Measurements from ENCODE around the gene MYNN. TPM values are rescaled to one million over a fixed set of nuclear protein-coding genes. Genes with fewer than 3 reads are reported as not detected.
"Not testable (repeated sequence)": the region's sequence is repeated elsewhere in the genome, so short reads cannot be mapped to it uniquely, and the experiment has no call there.

The MYNN gene
- total RNA-seq (10 to 100 TPM; 10.1 to 13.6 (median 12.0) TPM), polyA plus RNA-seq (1 to 10 TPM; 5.9 to 6.7 TPM)
- long read RNA-seq, donor 1, full-length matches to known transcripts, result 18 of 24 reads
- long read RNA-seq, donor 1, partial matches to known transcripts, result 3 of 24 reads
- long read RNA-seq, donor 1, other reads (novel, unspliced or antisense), result 3 of 24 reads
- long read RNA-seq, donor 2, full-length matches to known transcripts, result 10 of 16 reads
- long read RNA-seq, donor 2, partial matches to known transcripts, result 3 of 16 reads
- long read RNA-seq, donor 2, other reads (novel, unspliced or antisense), result 3 of 16 reads
- long read RNA-seq, donor 3, full-length matches to known transcripts, result 53 of 94 reads
- long read RNA-seq, donor 3, partial matches to known transcripts, result 24 of 94 reads
- long read RNA-seq, donor 3, other reads (novel, unspliced or antisense), result 17 of 94 reads

DNA sequence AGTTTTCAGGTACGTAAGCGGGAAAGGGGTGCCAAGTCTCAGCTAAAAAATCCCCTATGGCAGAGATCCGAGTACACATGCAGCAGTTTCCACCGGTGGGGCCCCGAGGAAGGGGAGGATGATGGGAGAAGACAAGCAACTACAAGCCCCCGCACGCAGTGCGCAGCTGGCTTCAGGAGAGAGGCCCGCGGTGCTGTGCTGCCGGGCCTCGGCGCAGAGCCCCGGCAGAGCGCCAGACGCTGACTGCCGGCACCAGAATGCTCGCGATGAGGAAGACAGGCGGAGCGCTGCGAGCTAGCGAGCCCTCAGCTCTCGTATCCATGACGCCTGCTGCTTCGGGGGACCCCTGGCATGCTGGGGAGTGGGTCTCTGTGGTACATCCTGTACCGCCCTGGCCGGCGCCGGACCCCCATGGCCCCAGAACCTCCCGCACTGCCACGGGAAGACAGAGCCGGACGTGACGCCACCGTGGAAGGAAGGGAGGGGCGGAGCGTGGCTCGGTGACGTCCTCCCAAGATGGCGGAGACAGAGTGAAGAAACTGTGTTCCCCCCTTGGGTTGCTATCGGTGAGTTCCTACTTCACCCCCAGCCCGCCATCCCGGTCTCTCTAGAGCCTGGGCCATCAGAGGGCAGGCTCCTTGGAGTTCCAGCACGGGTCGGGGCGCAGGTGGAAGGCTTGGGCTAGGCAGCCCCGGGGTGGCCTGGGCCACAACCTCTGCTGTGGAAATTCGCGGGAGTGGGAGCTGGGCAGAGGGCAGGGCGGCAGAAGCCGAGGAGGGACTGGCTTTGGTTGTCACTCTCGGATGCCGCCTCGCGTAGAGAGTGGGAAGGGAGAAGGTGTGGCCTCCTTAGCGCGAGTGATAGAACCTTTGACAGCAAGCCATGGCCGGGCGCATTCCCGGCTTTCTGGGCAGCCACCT lies at the start of gene MYNN:
Gene MYNN, plus strand, starts transcription at position 500 of the 920 bp plus-strand sequence. CDS start 900 bp downstream, outside the sequence.
- H3K36me3 ChIP-seq, result peaks cover 0 to 41% (median 9%) of the 10 kb centered on the region in 9 donors
- peaks cover 0 to 4% (median 0%) of the 10 kb centered on the region in 11 donors for H3K9me3 ChIP-seq
- no peaks in the 10 kb centered on the region for H3K27me3 ChIP-seq
- DNase-seq (peak; percentile 92 to 94), ATAC-seq (peak; percentile 94 to 97 (median 96))
- intact Hi-C loops (cut with DNase I), result loop anchor here in 4 of 10 donors (5.0 to 10.0 kb wide), 4 partner anchors 194 to 1728 kb away; partner anchors contain the start of gene SEC62 (in 1 of the 4)
- peak within 1 kb of the TSS; percentile 67 to 94 (median 87) for H3K4me3 ChIP-seq
- TF ChIP-seq, protein P1, sequence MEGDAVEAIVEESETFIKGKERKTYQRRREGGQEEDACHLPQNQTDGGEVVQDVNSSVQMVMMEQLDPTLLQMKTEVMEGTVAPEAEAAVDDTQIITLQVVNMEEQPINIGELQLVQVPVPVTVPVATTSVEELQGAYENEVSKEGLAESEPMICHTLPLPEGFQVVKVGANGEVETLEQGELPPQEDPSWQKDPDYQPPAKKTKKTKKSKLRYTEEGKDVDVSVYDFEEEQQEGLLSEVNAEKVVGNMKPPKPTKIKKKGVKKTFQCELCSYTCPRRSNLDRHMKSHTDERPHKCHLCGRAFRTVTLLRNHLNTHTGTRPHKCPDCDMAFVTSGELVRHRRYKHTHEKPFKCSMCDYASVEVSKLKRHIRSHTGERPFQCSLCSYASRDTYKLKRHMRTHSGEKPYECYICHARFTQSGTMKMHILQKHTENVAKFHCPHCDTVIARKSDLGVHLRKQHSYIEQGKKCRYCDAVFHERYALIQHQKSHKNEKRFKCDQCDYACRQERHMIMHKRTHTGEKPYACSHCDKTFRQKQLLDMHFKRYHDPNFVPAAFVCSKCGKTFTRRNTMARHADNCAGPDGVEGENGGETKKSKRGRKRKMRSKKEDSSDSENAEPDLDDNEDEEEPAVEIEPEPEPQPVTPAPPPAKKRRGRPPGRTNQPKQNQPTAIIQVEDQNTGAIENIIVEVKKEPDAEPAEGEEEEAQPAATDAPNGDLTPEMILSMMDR (IDR thresholded peaks at IDR 0.05), result peak in 3 of 9 donors; percentile 8 to 32 (median 20)
- H3K27ac ChIP-seq, result peak within 1 kb of the TSS; percentile 95 to 100 (median 98)
- 0% methylated on average over 61 of the region's 61 CpGs for WGBS, 2 donors
- peaks cover 5 to 37% (median 28%) of the 10 kb centered on the region in 9 donors for H3K4me1 ChIP-seq

DNA sequence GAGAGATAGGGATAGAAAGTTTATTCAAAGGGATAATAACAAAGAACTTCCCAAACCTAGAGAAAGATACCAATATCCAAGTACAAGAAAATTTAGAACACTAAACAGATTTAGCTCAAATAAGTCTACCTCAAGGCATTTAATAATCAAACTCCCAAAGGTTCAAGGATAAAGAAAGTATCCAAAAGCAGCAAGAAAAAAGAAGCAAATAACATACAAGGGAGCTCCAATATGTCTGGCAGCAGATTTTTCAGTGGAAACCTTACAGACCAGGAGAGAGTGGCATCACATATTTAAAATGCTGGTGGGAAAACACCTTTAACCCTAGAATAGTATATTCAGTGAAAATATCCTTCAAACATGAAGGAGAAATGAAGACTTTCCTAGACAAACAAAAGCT lies 41.3 kb upstream of the MYNN start:
- H3K36me3 ChIP-seq; H3K27me3 ChIP-seq; DNase-seq; ATAC-seq; H3K27ac ChIP-seq; H3K4me1 ChIP-seq; H3K4me3 ChIP-seq; intact Hi-C loops (cut with DNase I): not testable (repeated sequence)
- peaks cover 0 to 56% (median 7%) of the 10 kb centered on the region in 11 donors for H3K9me3 ChIP-seq

DNA sequence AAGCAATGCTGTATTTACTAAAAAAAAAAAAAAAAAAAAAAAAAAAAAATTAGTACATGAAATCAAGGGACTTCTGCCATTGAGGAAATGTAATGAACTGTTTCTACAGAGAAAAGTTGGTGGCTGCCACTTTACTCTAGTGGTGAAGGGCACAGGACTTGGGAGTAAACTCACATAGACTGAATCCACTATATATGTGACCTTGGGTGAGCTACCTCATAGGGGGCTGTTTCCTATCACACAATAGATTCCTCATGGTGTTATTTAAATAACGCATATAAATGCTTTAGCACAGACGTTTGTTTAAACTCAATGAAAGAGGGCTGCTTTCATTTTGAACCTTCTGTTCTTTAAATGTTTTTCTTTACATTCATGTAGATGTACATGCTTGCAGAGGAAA lies 34.1 kb upstream of the MYNN start:
- Histone ChIP-seq H3K4me3 (no peak overlapping the region), H3K4me1 (peaks cover 0 to 3% (median 0%) of the 10 kb centered on the region in 9 donors), H3K27me3 (no peaks in the 10 kb centered on the region), H3K27ac (no peak overlapping the region), H3K36me3 (no peaks in the 10 kb centered on the region), H3K9me3 (peaks cover 0 to 31% (median 11%) of the 10 kb centered on the region in 11 donors)
- TF ChIP-seq, protein P1 (IDR thresholded peaks at IDR 0.05), result no peak
- WGBS, 2 donors, result 62 to 65% methylated on average over 2 of the region's 2 CpGs
- intact Hi-C loops (cut with DNase I), result no loop called here
- ATAC-seq, result no peak
- no peak for DNase-seq

DNA sequence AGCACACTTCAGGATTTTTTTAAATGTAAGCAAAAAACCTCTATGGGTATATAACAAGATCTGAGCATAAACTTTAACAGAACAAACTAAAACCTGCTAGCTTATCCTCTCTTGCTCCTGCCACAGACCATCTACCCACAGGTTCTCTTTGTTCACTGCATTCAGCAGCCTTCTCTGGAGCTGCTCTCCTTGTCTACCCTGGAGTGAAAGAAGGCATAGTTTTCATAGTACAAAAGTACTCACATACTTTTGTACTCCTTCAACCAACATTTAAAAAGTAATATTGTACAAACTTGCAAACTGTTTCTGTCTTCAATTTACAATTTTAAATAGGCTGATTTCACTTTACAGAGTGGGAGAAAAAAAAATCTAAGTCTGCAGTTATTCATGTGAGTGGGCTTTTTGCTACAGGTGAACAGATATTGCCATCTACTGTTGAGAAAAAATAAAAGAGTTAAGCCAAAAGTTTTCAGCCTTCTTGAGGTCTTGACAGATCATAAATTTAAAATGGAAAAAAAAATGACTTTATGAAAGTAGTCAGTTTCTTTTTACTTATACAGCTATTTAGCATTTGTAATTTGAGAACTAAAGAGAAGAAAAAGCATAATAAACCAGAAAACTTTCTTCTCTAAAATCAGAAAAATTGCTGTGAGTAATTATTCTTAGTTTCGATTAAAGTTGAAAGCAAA lies 28.7 kb upstream of the MYNN start:
- WGBS, 2 donors, result 2 to 43% methylated on average over 1 of the region's 1 CpG
- peak in 2 of 8 donors; percentile 39 to 52 for ATAC-seq
- Histone ChIP-seq H3K4me1 (peaks cover 0 to 3% (median 0%) of the 10 kb centered on the region in 9 donors), H3K4me3 (no peak overlapping the region), H3K9me3 (no peaks in the 10 kb centered on the region), H3K27ac (no peak overlapping the region), H3K27me3 (peaks cover 0 to 26% (median 5%) of the 10 kb centered on the region in 7 donors), H3K36me3 (no peaks in the 10 kb centered on the region)
- no peak for DNase-seq
- intact Hi-C loops (cut with DNase I), result loop anchor here in 6 of 10 donors (2.0 to 10.0 kb wide), 6 partner anchors 76 to 790 kb away; partner anchors contain the start of gene MECOM (in 1 of the 6)
- TF ChIP-seq, protein P1 (IDR thresholded peaks at IDR 0.05), result peak; percentile 12 to 72 (median 52)

Measured in heart right ventricle (tissue), 16 donors.